ENCODE results near the gene NKX6-2. TPM values are rescaled to one million over a fixed set of nuclear protein-coding genes. Genes with fewer than 3 reads are reported as not detected.

Gene NKX6-2
- polyA plus RNA-seq, 1 experiment: not detected

DNA sequence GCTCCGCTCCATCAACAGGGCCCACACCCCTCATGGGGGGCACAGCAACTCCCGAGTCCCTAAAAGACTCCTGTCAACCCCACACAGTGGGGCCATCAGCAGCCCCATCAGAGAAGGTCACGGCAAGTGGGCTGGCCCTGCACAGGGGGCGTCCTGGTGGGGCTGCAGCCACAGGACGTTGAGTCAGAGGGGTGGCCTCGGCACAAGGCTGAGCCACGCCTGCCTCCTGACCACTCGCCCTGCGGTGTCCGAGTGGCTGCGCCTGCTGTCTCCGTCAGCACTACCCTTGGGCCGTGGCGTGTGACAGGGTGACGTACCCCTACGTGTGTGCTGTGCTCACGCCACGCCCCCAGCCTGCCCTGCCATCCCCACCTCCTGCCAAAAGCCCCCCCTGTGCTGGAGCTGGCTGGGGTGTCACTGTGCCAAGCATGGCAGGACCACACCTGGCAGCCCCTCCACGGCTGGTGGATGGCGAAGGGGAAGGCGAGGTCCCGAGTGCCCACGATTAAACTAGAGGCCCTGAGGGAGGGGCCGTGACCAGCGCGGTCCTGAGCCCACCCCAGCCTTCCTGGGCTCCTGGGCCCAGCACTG is 26.0 kb upstream of the NKX6-2 start:
- H3K27me3 ChIP-seq (ENCODE audit: control insufficient read depth, insufficient read depth, low read length): no peaks in the 10 kb centered on the region
- no peak overlapping the region for H3K4me3 ChIP-seq (ENCODE audit: low read depth, low read length)

DNA sequence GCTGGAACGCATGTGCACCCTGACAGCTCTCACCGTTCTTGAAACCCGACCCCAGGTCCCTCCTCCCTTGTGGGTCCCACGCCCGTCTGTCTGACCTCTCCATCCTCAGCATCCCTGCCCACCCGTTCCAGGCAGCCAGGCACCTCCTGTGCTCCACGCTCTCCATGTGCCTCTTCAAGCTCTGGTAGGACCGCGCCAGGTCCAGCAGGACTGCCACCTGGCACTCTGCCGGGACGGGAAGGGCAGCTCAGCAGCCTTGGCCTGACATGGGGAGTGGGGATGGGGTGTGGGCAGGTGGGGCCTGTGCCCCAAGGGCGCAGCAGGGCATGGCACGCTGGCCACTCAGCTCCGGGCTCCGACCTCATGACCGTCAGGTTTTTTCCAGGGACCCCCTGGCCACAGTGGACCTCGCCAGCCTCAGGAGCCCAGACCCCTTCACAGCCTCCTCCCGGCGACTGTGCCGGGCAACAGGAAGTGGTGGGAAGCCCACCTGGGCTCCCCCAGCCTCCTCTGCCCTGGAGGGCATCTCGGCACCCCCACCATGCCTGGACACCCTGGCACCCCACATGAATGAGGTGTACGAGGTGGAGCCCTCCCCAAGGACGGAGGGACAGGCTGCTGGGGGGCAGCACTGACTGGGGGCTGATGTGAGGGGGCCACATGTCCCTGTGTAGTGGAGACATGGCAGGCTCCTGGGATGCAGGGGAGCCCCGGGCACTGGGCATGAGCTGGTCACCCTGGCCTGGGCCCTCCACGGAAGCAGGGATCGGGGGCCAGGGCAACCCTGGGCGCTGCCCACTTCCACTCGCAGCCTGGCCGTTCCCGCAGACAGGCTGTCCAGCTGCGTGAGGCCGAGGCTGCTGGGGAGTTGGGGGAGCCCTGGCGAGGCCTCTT is 25.1 kb upstream of the NKX6-2 start:
- TF ChIP-seq, protein P1, sequence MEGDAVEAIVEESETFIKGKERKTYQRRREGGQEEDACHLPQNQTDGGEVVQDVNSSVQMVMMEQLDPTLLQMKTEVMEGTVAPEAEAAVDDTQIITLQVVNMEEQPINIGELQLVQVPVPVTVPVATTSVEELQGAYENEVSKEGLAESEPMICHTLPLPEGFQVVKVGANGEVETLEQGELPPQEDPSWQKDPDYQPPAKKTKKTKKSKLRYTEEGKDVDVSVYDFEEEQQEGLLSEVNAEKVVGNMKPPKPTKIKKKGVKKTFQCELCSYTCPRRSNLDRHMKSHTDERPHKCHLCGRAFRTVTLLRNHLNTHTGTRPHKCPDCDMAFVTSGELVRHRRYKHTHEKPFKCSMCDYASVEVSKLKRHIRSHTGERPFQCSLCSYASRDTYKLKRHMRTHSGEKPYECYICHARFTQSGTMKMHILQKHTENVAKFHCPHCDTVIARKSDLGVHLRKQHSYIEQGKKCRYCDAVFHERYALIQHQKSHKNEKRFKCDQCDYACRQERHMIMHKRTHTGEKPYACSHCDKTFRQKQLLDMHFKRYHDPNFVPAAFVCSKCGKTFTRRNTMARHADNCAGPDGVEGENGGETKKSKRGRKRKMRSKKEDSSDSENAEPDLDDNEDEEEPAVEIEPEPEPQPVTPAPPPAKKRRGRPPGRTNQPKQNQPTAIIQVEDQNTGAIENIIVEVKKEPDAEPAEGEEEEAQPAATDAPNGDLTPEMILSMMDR (IDR thresholded peaks at IDR 0.05; ENCODE audit: insufficient read depth, low read depth, low read length): no peak
- CTCF ChIA-PET: no interaction called here
- DNase-seq (ENCODE audit: low read depth): no peak
- POLR2A ChIA-PET: no interaction called here
- Histone ChIP-seq H3K36me3 (ENCODE audit: control insufficient read depth, insufficient read depth, low read length) (no peaks in the 10 kb centered on the region), H3K27me3 (ENCODE audit: control insufficient read depth, insufficient read depth, low read length) (peaks cover 3% of the 10 kb centered on the region; the same call in 1 of the 2 replicates), H3K4me3 (ENCODE audit: low read depth, low read length) (no peak overlapping the region)

More for the DNA sequence above, 26.0 kb upstream of the NKX6-2 start:
- POLR2A ChIA-PET: no interaction called here
- no peaks in the 10 kb centered on the region for H3K36me3 ChIP-seq (ENCODE audit: control insufficient read depth, insufficient read depth, low read length)
- DNase-seq (ENCODE audit: low read depth): no peak
- CTCF ChIA-PET: no interaction called here
- TF ChIP-seq, protein P1 (IDR thresholded peaks at IDR 0.05; ENCODE audit: insufficient read depth, low read depth, low read length): no peak

GRCh38 chr10:132810141-132810806 is 24.3 kb upstream of the NKX6-2 start:
- ChIA-PET POLR2A (no interaction called here), CTCF (no interaction called here)
- Histone ChIP-seq H3K27me3 (ENCODE audit: control insufficient read depth, insufficient read depth, low read length) (peaks cover 5% of the 10 kb centered on the region; the same call in 1 of the 2 replicates), H3K4me3 (ENCODE audit: low read depth, low read length) (no peak overlapping the region), H3K36me3 (ENCODE audit: control insufficient read depth, insufficient read depth, low read length) (no peaks in the 10 kb centered on the region)
- TF ChIP-seq, protein P1 (IDR thresholded peaks at IDR 0.05; ENCODE audit: insufficient read depth, low read depth, low read length): no peak
- no peak for DNase-seq (ENCODE audit: low read depth)

GRCh38 chr10:132809232-132810140 is 23.5 kb upstream of the NKX6-2 start:
- ChIA-PET CTCF (no interaction called here), POLR2A (no interaction called here)
- DNase-seq (ENCODE audit: low read depth): no peak

More at GRCh38 chr10:132809232-132810140, 23.5 kb upstream of the NKX6-2 start:
- Histone ChIP-seq H3K27me3 (ENCODE audit: control insufficient read depth, insufficient read depth, low read length) (peaks cover 5% of the 10 kb centered on the region; the same call in 1 of the 2 replicates), H3K4me3 (ENCODE audit: low read depth, low read length) (no peak overlapping the region), H3K36me3 (ENCODE audit: control insufficient read depth, insufficient read depth, low read length) (no peaks in the 10 kb centered on the region)
- TF ChIP-seq, protein P1 (IDR thresholded peaks at IDR 0.05; ENCODE audit: insufficient read depth, low read depth, low read length): no peak
